Cardiac muscle cell (in vitro differentiated cells and primary cell): Measurements from ENCODE around the gene BAIAP2L2. TPM values are rescaled to one million over a fixed set of nuclear protein-coding genes. Genes with fewer than 3 reads are reported as not detected.

Source experiments
- DNase-seq, 2 donors: peaks; one replicate each; pipeline versions ENCODE4 v3.0.0 to v3.0.0-alpha.2; 2010 to 2017; ENCODE audit warnings: low read depth in 1 of 2, low spot score in 1 of 2
- H3K27ac ChIP-seq: fragments of 200-600 bp; sonication (generic); 2 replicates; pipeline ENCODE4 v1.5.1; 2016
- H3K27me3 ChIP-seq: fragments of 200-600 bp; sonication (generic); 2 replicates; pipeline ENCODE4 v1.6.0; 2016; ENCODE audit warnings: control low read depth
- H3K36me3 ChIP-seq: fragments of 200-600 bp; sonication (generic); 2 replicates; pipeline ENCODE4 v1.5.1; 2016; ENCODE audit warnings: control low read depth
- H3K4me1 ChIP-seq: fragments of 200-600 bp; sonication (generic); 2 replicates; pipeline ENCODE4 v1.8.1; 2017; ENCODE audit warnings: low read depth, mild to moderate bottlenecking, mixed run types
- H3K4me3 ChIP-seq: fragments of 200-600 bp; sonication (generic); 2 replicates; pipeline ENCODE4 v1.5.1; 2016; ENCODE audit warnings: mild to moderate bottlenecking
- H3K9me3 ChIP-seq: fragments of 200-600 bp; sonication (generic); 2 replicates; pipeline ENCODE4 v1.5.1; 2017; ENCODE audit warnings: low read depth, mild to moderate bottlenecking, control low read depth
- CTCF ChIP-seq: IDR thresholded peaks from 2 replicates; pipeline ENCODE4 v1.5.1; 2012; ENCODE audit warnings: low read depth, mild to moderate bottlenecking, low read length
- polyA plus RNA-seq: library from polyadenylated mRNA; unstranded; fragments of >200 nt; fragmentation: Nextera tagmentation; extraction: Ambion mirVana; gene quantifications from 2 replicates; pipeline ENCODE4 v1.2.1, GENCODE V29; 2016
- total RNA-seq: library from RNA; depleted of rRNA; stranded (reverse); fragments of >200 nt; gene quantifications from 2 replicates; pipeline ENCODE4 v1.2.3, GENCODE V29; 2016

Gene BAIAP2L2
- total and polyA plus RNA-seq, 2 experiments from 2014 or later, result 1.3 to 2.3 TPM

GRCh38 chr22:38097557-38098409 is 12.7 kb downstream of the BAIAP2L2 start:
- Histone ChIP-seq H3K9me3 (no peaks in the 10 kb centered on the region), H3K27ac (no peak overlapping the region), H3K27me3 (no peaks in the 10 kb centered on the region), H3K36me3 (no peaks in the 10 kb centered on the region), H3K4me1 (no peaks in the 10 kb centered on the region), H3K4me3 (no peak overlapping the region)
- DNase-seq, result peak; percentile 40 to 52
- TF ChIP-seq CTCF, result peak; percentile 60

GRCh38 chr22:38097058-38097457 is 13.4 kb downstream of the BAIAP2L2 start:
- H3K9me3 ChIP-seq, result no peaks in the 10 kb centered on the region
- no peaks in the 10 kb centered on the region for H3K27me3 ChIP-seq
- H3K36me3 ChIP-seq, result no peaks in the 10 kb centered on the region
- TF ChIP-seq CTCF, result no peak
- no peak overlapping the region for H3K4me3 ChIP-seq
- DNase-seq, result no peak
- H3K4me1 ChIP-seq, result no peaks in the 10 kb centered on the region
- H3K27ac ChIP-seq, result no peak overlapping the region

- H3K4me3 ChIP-seq, result no peak overlapping the region
- H3K27me3 ChIP-seq, result no peaks in the 10 kb centered on the region
- no peaks in the 10 kb centered on the region for H3K4me1 ChIP-seq
- no peaks in the 10 kb centered on the region for H3K9me3 ChIP-seq
- DNase-seq, result no peak
- no peak overlapping the region for H3K27ac ChIP-seq
- no peak for TF ChIP-seq CTCF
- H3K36me3 ChIP-seq, result no peaks in the 10 kb centered on the region
These were observed 21.0 kb downstream of the BAIAP2L2 start for GRCh38 chr22:38089474-38089851.

- Histone ChIP-seq H3K4me3 (no peak overlapping the region), H3K4me1 (no peaks in the 10 kb centered on the region), H3K36me3 (no peaks in the 10 kb centered on the region), H3K27ac (no peak overlapping the region), H3K27me3 (no peaks in the 10 kb centered on the region), H3K9me3 (no peaks in the 10 kb centered on the region)
- DNase-seq, result peak in 1 of 2 donors; percentile 55
- no peak for TF ChIP-seq CTCF
These were observed 21.6 kb downstream of the BAIAP2L2 start for GRCh38 chr22:38088629-38089473.

- H3K27me3 ChIP-seq, result peaks cover 2% of the 10 kb centered on the region
- H3K9me3 ChIP-seq, result no peaks in the 10 kb centered on the region
- no peak for DNase-seq
- no peak overlapping the region for H3K4me3 ChIP-seq
- TF ChIP-seq CTCF, result no peak
- H3K27ac ChIP-seq, result no peak overlapping the region
- no peaks in the 10 kb centered on the region for H3K4me1 ChIP-seq
- H3K36me3 ChIP-seq, result no peaks in the 10 kb centered on the region
These were observed 22.6 kb downstream of the BAIAP2L2 start for GRCh38 chr22:38087855-38088254.
